HepG2 (cell line): Measurements from ENCODE around the gene RALY. TPM values are rescaled to one million over a fixed set of nuclear protein-coding genes. Genes with fewer than 3 reads are reported as not detected.

Source experiments
- ADNP ChIP-seq: sonication (generic); formaldehyde crosslinking; IDR thresholded peaks from 2 replicates; pipeline ENCODE4 v1.4.0; 2020; ENCODE audit warnings: missing genetic modification reagents
- AGO2 ChIP-seq: fragments of 200-400 bp; formaldehyde crosslinking; optimal IDR thresholded peaks from 2 replicates; pipeline ENCODE3; 2017; ENCODE audit warnings: mild to moderate bottlenecking, low read depth, low read length, moderate library complexity
- CBX5 ChIP-seq: sonication (generic); formaldehyde crosslinking; IDR thresholded peaks from 2 replicates; pipeline ENCODE4 v1.4.0; 2020; ENCODE audit warnings: missing genetic modification reagents, borderline replicate concordance
- CENPBD1 ChIP-seq: sonication (generic); formaldehyde crosslinking; IDR thresholded peaks from 2 replicates; pipeline ENCODE4 v1.8.0; 2022; ENCODE audit warnings: missing genetic modification reagents, low read depth, mild to moderate bottlenecking, borderline replicate concordance
- EHMT2 ChIP-seq: fragments of 200-600 bp; sonication (generic); IDR thresholded peaks from 2 replicates; pipeline ENCODE4 v1.7.0; 2017; ENCODE audit warnings: antibody characterized with exemption, low read depth, low read length, borderline replicate concordance
- HNRNPLL ChIP-seq: fragments of 200-400 bp; formaldehyde crosslinking; IDR thresholded peaks from 2 replicates; pipeline ENCODE4 v1.6.1; 2017; ENCODE audit warnings: mild to moderate bottlenecking, low read depth, low read length; ENCODE audit not compliant: poor library complexity, severe bottlenecking
- JUNB ChIP-seq: sonication (generic); formaldehyde crosslinking; IDR thresholded peaks from 2 replicates; pipeline ENCODE4 v1.8.0; 2022; ENCODE audit warnings: missing genetic modification reagents, mild to moderate bottlenecking, borderline replicate concordance
- MTF1 ChIP-seq: sonication (generic); formaldehyde crosslinking; IDR thresholded peaks from 2 replicates; pipeline ENCODE4 v1.5.0; 2020; ENCODE audit warnings: missing genetic modification reagents
- RFXANK ChIP-seq: IDR thresholded peaks from 2 replicates; pipeline ENCODE4 v1.6.1; 2016
- ZMAT3 ChIP-seq: sonication (generic); formaldehyde crosslinking; conservative IDR thresholded peaks from 2 replicates; pipeline ENCODE4 v1.7.0; 2021; ENCODE audit warnings: missing genetic modification reagents
- ZMYM3 ChIP-seq: sonication (generic); formaldehyde crosslinking; IDR thresholded peaks from 2 replicates; pipeline ENCODE4 v1.5.1; 2020; ENCODE audit warnings: mild to moderate bottlenecking, missing genetic modification reagents
- ZNF282 ChIP-seq: fragments of 450-650 bp; IDR thresholded peaks from 2 replicates; pipeline ENCODE4 v1.6.1; 2018; ENCODE audit not compliant: partially characterized antibody
- ZNF350 ChIP-seq: sonication (generic); formaldehyde crosslinking; IDR thresholded peaks from 2 replicates; pipeline ENCODE4 v1.4.0; 2020; ENCODE audit warnings: mild to moderate bottlenecking, low read depth, missing genetic modification reagents, borderline replicate concordance
- ZNF367 ChIP-seq: sonication (generic); formaldehyde crosslinking; IDR thresholded peaks from 2 replicates; pipeline ENCODE4 v1.4.0; 2020; ENCODE audit warnings: missing genetic modification reagents, borderline replicate concordance
- ZNF672 ChIP-seq: sonication (generic); formaldehyde crosslinking; IDR thresholded peaks from 2 replicates; pipeline ENCODE4 v1.8.1; 2022; ENCODE audit warnings: missing genetic modification reagents
- ZNF710 ChIP-seq: sonication (generic); formaldehyde crosslinking; IDR thresholded peaks from 2 replicates; pipeline ENCODE4 v1.5.0; 2020; ENCODE audit warnings: mild to moderate bottlenecking, missing genetic modification reagents, borderline replicate concordance
- ZNF792 ChIP-seq: IDR thresholded peaks from 2 replicates; pipeline ENCODE4 v1.6.1; 2016
- ZNF800 ChIP-seq: sonication (generic); formaldehyde crosslinking; IDR thresholded peaks from 2 replicates; pipeline ENCODE4 v1.4.0; 2020; ENCODE audit warnings: missing genetic modification reagents
- polyA plus RNA-seq, 8 experiments: library from polyadenylated mRNA; depleted of rRNA in 3 of 8; stranded (reverse) in 7 of 8; unstranded in 1 of 8; fragments of >200 nt; fragmentation: Illumina TruSeq in 4 of 8; extraction: Trizol in 4 of 8; gene quantifications; 2 replicates each; pipeline versions ENCODE4 v1.2.1 to v1.2.3, GENCODE V29; 2011 to 2016; ENCODE audit warnings: low read depth in 4 of 8, missing spikeins in 1 of 8, mixed read lengths in 1 of 8; ENCODE audit not compliant: insufficient read depth in 1 of 8
- total RNA-seq, 5 experiments: library from RNA; depleted of rRNA; stranded (reverse); fragments of >200 nt; fragmentation: Illumina TruSeq; extraction: Trizol; gene quantifications; 2 replicates each; pipeline ENCODE4 v1.2.3, GENCODE V29; 2016; ENCODE audit warnings: low read depth in 1 of 5

The RALY gene
- total and polyA plus RNA-seq, 2 of the 13 experiments (the other 11 are each of a cell fraction or from before 2014, with no cell fraction given) = 178 to 186 TPM

- TF ChIP-seq ZNF672 (no peak), AGO2 (no peak), MTF1 (CRISPR knock-in tag) (no peak), ZMYM3 (0 out of 2 replicates have a peak, but pooled peaks have one; percentile 10), HNRNPLL (no peak), CENPBD1 (no peak), ZNF282 (no peak), ZNF800 (CRISPR knock-in tag) (no peak), EHMT2 (no peak), ZMAT3 (CRISPR knock-in tag) (no peak), ZNF367 (CRISPR knock-in tag) (no peak), CBX5 (CRISPR knock-in tag) (no peak), ZNF792 (0 out of 2 replicates have a peak, but pooled peaks have one; percentile 16), ZNF710 (CRISPR knock-in tag) (0 out of 2 replicates have a peak, but pooled peaks have one; percentile 37), ZNF350 (CRISPR knock-in tag) (0 out of 2 replicates have a peak, but pooled peaks have one; percentile 55), ADNP (CRISPR knock-in tag) (no peak), RFXANK (CRISPR knock-in tag) (no peak), JUNB (CRISPR knock-in tag) (no peak)
Measured at GRCh38 chr20:34022151-34022838, 28.6 kb downstream of the RALY start (continued).
